Colonic mucosa (tissue), 4 donors: ENCODE measurements around the gene CCDC77. TPM values are rescaled to one million over a fixed set of nuclear protein-coding genes. Genes with fewer than 3 reads are reported as not detected.
"Not testable (repeated sequence)": the region's sequence is repeated elsewhere in the genome, so short reads cannot be mapped to it uniquely, and the experiment has no call there.

Source experiments
- DNase-seq: peaks from one replicate; pipeline ENCODE4 v3.0.0-alpha.2; 2020
- H3K27ac ChIP-seq: fragments of 200-600 bp; one replicate; pipeline ENCODE4 v1.8.0; 2021
- H3K27me3 ChIP-seq: fragments of 200-600 bp; one replicate; pipeline ENCODE4 v1.8.0; 2021
- H3K36me3 ChIP-seq: fragments of 200-600 bp; one replicate; pipeline ENCODE4 v1.8.0; 2021
- H3K4me1 ChIP-seq: fragments of 200-600 bp; one replicate; pipeline ENCODE4 v1.8.0; 2021; ENCODE audit warnings: mild to moderate bottlenecking
- H3K4me3 ChIP-seq: fragments of 200-600 bp; one replicate; pipeline ENCODE4 v1.8.0; 2021
- H3K9ac ChIP-seq, 2 donors: one replicate each; pipeline ENCODE4 v1.7.0; 2013; ENCODE audit warnings: control low read depth in 2 of 2, low read depth in 2 of 2, low read length in 2 of 2
- H3K9me3 ChIP-seq: fragments of 200-600 bp; one replicate; pipeline ENCODE4 v1.8.0; 2021
- CTCF ChIP-seq: fragments of 200-600 bp; IDR thresholded peaks from one replicate; pipeline ENCODE4 v1.8.0; 2022; ENCODE audit warnings: antibody characterized with exemption, mild to moderate bottlenecking
- intact Hi-C: fragments of 100-400 bp; cut with DNase I; formaldehyde crosslinking; loops from one replicate; pipeline ENCODE4 v1.14.1; 2022
- total RNA-seq, 2 donors: library from RNA; stranded (reverse); fragmentation: NEBNext Ultra II Directional in 1 of 2; extraction: Animal tissue kit (Norgen Biotek cat#: 25700) in 1 of 2; gene quantifications; one replicate each; pipeline ENCODE4 v1.2.1, GENCODE V29; 2021
- donor health status: healthy.
- donor health status: DM: no; HTN: no; CAD: no.
- donor health status: DM: no; HTN: no; CAD: no.

The CCDC77 gene
- total RNA-seq: 10 to 100 TPM in 1 of 2 donors, 1 to 10 TPM in 1; 5.1 to 12.5 TPM

GRCh38 chr12:401235-402028 lies at the start of gene CCDC77:
TSS of gene CCDC77 (plus strand) at chr12:401644. CDS start at chr12:409384, 7,740 bp downstream.
- peak; percentile 93 for DNase-seq
- peak within 1 kb of the TSS; percentile 72 for H3K9ac ChIP-seq
- H3K4me1 ChIP-seq: no peaks in the 10 kb centered on the region
- H3K27ac ChIP-seq: peak within 1 kb of the TSS; percentile 61
- TF ChIP-seq CTCF: no peak
- H3K4me3 ChIP-seq: peak within 1 kb of the TSS; percentile 92
- no peaks in the 10 kb centered on the region for H3K36me3 ChIP-seq
- no peaks in the 10 kb centered on the region for H3K9me3 ChIP-seq
- no peaks in the 10 kb centered on the region for H3K27me3 ChIP-seq
- intact Hi-C loops: no loop called here

DNA sequence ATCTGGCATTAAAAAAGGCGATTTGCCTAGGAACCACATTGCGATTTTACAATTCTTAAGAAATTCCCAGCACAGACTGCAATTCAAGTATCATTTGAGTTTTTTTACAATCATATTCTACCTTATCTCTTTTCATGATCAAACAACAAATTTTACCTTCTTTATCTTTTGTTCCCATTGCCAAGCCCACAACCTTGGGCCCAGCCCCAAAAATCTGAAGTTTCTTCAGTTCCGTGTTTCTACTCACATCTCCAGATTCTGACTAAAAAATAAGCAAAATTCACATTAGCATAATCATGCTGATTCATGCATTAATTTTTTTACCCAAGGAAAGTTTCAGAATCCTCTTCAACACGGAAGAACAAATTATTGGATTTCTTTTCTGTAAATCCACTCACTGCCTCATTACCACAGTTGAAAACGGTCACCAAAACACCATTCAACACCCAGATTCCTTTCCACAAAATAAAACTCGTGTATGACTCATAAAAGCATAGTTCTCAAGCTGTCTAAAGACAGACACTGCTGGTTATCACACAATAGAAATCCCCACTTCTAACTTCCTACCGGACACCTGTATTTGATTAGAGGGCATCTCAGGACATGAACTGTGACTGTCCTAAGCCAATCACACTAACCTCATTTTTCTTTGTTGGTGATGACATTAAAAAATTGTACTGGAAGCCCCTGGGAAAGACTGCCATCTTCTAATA lies 45.0 kb upstream of the CCDC77 start:
- no peak for TF ChIP-seq CTCF
- intact Hi-C loops: no loop called here
- H3K27ac ChIP-seq: no peak overlapping the region

GRCh38 chr12:359091-359490 lies 42.4 kb upstream of the CCDC77 start:
- no peak for DNase-seq
- no peak for TF ChIP-seq CTCF

More for the DNA sequence above, 45.0 kb upstream of the CCDC77 start:
- no peaks in the 10 kb centered on the region for H3K36me3 ChIP-seq
- H3K27me3 ChIP-seq: no peaks in the 10 kb centered on the region
- H3K4me1 ChIP-seq: peaks cover 7% of the 10 kb centered on the region
- no peak overlapping the region for H3K4me3 ChIP-seq
- no peaks in the 10 kb centered on the region for H3K9me3 ChIP-seq
- no peak for DNase-seq
- no peak overlapping the region for H3K9ac ChIP-seq

GRCh38 chr12:366820-367219 lies 34.6 kb upstream of the CCDC77 start:
- no peak for TF ChIP-seq CTCF
- no peak for DNase-seq
- no peak overlapping the region for H3K9ac ChIP-seq
- no peaks in the 10 kb centered on the region for H3K4me1 ChIP-seq
- no peaks in the 10 kb centered on the region for H3K27me3 ChIP-seq
- no peaks in the 10 kb centered on the region for H3K9me3 ChIP-seq
- H3K4me3 ChIP-seq: no peak overlapping the region
- intact Hi-C loops: loop anchor here (10.0 kb wide), 1 partner anchor 52 kb away; no protein-coding TSS in a partner anchor
- no peak overlapping the region for H3K27ac ChIP-seq
- H3K36me3 ChIP-seq: peaks cover 17% of the 10 kb centered on the region

More at GRCh38 chr12:359091-359490, 42.4 kb upstream of the CCDC77 start:
- intact Hi-C loops: no loop called here
- Histone ChIP-seq H3K9ac (no peak overlapping the region), H3K9me3 (no peaks in the 10 kb centered on the region), H3K27ac (no peak overlapping the region), H3K36me3 (no peaks in the 10 kb centered on the region), H3K27me3 (no peaks in the 10 kb centered on the region), H3K4me3 (no peak overlapping the region), H3K4me1 (peaks cover 7% of the 10 kb centered on the region)

DNA sequence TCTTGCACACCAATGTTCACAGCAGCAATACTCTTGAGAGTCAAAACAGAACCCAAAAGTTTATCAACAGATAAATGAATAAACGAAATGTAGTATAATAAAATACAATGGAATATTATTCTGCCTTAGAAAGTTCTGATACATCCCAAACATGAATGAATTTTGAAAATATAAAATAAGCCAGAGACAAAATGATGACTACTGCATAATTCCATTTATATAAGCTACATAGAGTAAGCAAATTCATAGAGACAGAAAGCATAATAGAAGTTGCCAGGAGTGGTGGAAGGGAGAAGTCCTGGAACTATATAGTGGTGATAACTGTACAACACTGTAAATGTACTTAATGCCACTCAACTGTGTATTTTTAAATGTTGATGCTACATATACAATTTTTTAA lies 33.5 kb upstream of the CCDC77 start:
- peaks cover 17% of the 10 kb centered on the region for H3K36me3 ChIP-seq

GRCh38 chr12:370739-371485 lies 30.5 kb upstream of the CCDC77 start:
- H3K27ac ChIP-seq, H3K9ac ChIP-seq, intact Hi-C loops, DNase-seq, H3K36me3 ChIP-seq, H3K9me3 ChIP-seq, H3K4me3 ChIP-seq, H3K4me1 ChIP-seq, H3K27me3 ChIP-seq: not testable (repeated sequence)

More for the DNA sequence above, 33.5 kb upstream of the CCDC77 start:
- H3K4me3 ChIP-seq: no peak overlapping the region
- no peaks in the 10 kb centered on the region for H3K4me1 ChIP-seq
- TF ChIP-seq CTCF: no peak
- H3K9me3 ChIP-seq: no peaks in the 10 kb centered on the region
- H3K9ac ChIP-seq: no peak overlapping the region
- no peak for DNase-seq
- no peaks in the 10 kb centered on the region for H3K27me3 ChIP-seq
- intact Hi-C loops: loop anchor here (10.0 kb wide), 1 partner anchor 53 kb away; no protein-coding TSS in a partner anchor
- no peak overlapping the region for H3K27ac ChIP-seq
